ENCODE measurements around the gene UIMC1. TPM values are rescaled to one million over a fixed set of nuclear protein-coding genes. Genes with fewer than 3 reads are reported as not detected.

Gene UIMC1
- total RNA-seq, 1 experiment from 2014 or later = 53.0 TPM

- no peak overlapping the region for H3K4me3 Mint-ChIP-seq
- no peaks in the 10 kb centered on the region for H3K9me3 ChIP-seq (ENCODE audit: control insufficient read depth, low read depth, low read length)
- no peaks in the 10 kb centered on the region for H3K27me3 ChIP-seq (ENCODE audit: insufficient read depth, low read length)
- H3K18ac ChIP-seq (ENCODE audit: insufficient read length, low read depth, low read length) = no peak overlapping the region
- H2AK5ac ChIP-seq (ENCODE audit: insufficient read length, low read length) = no peak overlapping the region
- no peak overlapping the region for H2BK120ac ChIP-seq (ENCODE audit: low read depth, low read length, poor library complexity, severe bottlenecking)
- H3K4me2 ChIP-seq (ENCODE audit: insufficient read depth, insufficient read length, low read length) = no peak overlapping the region
- H2BK15ac ChIP-seq (ENCODE audit: low read depth, low read length) = no peak overlapping the region
- no peaks in the 10 kb centered on the region for H3K9me3 Mint-ChIP-seq
- no peak overlapping the region for H3K27ac Mint-ChIP-seq
- H3K4ac ChIP-seq (ENCODE audit: low read depth, low read length) = no peak overlapping the region
- H3K36me3 Mint-ChIP-seq (ENCODE audit: insufficient read depth in 1 of 3, low read depth in 3 of 3) = peaks cover 15 to 60% (median 40%) of the 10 kb centered on the region in 3 experiments; a peak in 6 of 7 replicates
- H2BK5ac ChIP-seq (ENCODE audit: insufficient read length, low read length) = no peak overlapping the region
- no peak overlapping the region for H3K56ac ChIP-seq (ENCODE audit: insufficient read length, low read depth, low read length)
- H3T11ph ChIP-seq (ENCODE audit: low read length) = no peak overlapping the region
- no peak for DNase-seq
- H3K4me1 ChIP-seq (ENCODE audit: insufficient read depth, low read length) = no peaks in the 10 kb centered on the region
- H2AFZ ChIP-seq (ENCODE audit: low read length) = no peak overlapping the region
- no peaks in the 10 kb centered on the region for H3K27me3 Mint-ChIP-seq (ENCODE audit: low read depth)
- no peak overlapping the region for H3K14ac ChIP-seq (ENCODE audit: insufficient read depth, low read length)
- no CpG with 5 or more reads among the region's 6 CpGs for WGBS (ENCODE audit: extremely low coverage, insufficient read length, low lambda C conversion rate)
- no peaks in the 10 kb centered on the region for H3K23me2 ChIP-seq (ENCODE audit: insufficient read length, low read depth, low read length, poor library complexity, severe bottlenecking)
- H3K27ac ChIP-seq (ENCODE audit: insufficient read length, low read depth, low read length) = no peak overlapping the region
- H3K79me2 ChIP-seq (ENCODE audit: insufficient read depth, low read length) = no peaks in the 10 kb centered on the region
- H3K23ac ChIP-seq (ENCODE audit: insufficient read length, low read depth, low read length) = no peak overlapping the region
- H3K9ac ChIP-seq (ENCODE audit: extremely low read depth, insufficient read length, low read length) = no peak overlapping the region
- no peak for TF ChIP-seq CTCF (conservative IDR thresholded peaks at IDR 0.05)
- H2BK20ac ChIP-seq (ENCODE audit: low read depth, low read length, poor library complexity, severe bottlenecking) = no peak overlapping the region
- H4K20me1 ChIP-seq (ENCODE audit: control insufficient read depth, insufficient read depth, insufficient read length) = no peaks in the 10 kb centered on the region
- H3K79me1 ChIP-seq (ENCODE audit: insufficient read depth, low read depth, low read length, poor library complexity, severe bottlenecking) = peaks cover 2% of the 10 kb centered on the region
- H4K8ac ChIP-seq (replicated peaks; ENCODE audit: insufficient read length, low read depth, low read length) = no peak overlapping the region
- H4K5ac ChIP-seq (ENCODE audit: insufficient read length, low read depth, low read length) = no peak overlapping the region
- H2BK12ac ChIP-seq (ENCODE audit: insufficient read length, low read depth, low read length) = no peak overlapping the region
- no peaks in the 10 kb centered on the region for H3K4me1 Mint-ChIP-seq
- no peak overlapping the region for H4K91ac ChIP-seq (ENCODE audit: insufficient read length, low read depth, low read length)
Measured at GRCh38 chr5:177043114-177043513, 36.5 kb upstream of the UIMC1 start.

All from H9 (cell line).